Inflammatory macrophage (primary cell): ENCODE data around the gene TP53BP1.
A peak's percentile ranks its signal among the peaks of the same experiment; 100 is the strongest.
"Not testable (repeated sequence)": the region's sequence is repeated elsewhere in the genome, so short reads cannot be mapped to it uniquely, and the experiment has no call there.

Experiments used
- DNase-seq, 2 donors: peaks; one replicate each; pipeline ENCODE4 v3.0.0-alpha.2; 2020 to 2022
- total RNA-seq, 18 experiments: gene quantifications; one replicate each; lab custom pipeline; 2026; ENCODE audit warnings: mixed read lengths in 6 of 18, inconsistent platforms in 2 of 18; lab: John Stamatoyannopoulos, UW

Gene TP53BP1, protein sequence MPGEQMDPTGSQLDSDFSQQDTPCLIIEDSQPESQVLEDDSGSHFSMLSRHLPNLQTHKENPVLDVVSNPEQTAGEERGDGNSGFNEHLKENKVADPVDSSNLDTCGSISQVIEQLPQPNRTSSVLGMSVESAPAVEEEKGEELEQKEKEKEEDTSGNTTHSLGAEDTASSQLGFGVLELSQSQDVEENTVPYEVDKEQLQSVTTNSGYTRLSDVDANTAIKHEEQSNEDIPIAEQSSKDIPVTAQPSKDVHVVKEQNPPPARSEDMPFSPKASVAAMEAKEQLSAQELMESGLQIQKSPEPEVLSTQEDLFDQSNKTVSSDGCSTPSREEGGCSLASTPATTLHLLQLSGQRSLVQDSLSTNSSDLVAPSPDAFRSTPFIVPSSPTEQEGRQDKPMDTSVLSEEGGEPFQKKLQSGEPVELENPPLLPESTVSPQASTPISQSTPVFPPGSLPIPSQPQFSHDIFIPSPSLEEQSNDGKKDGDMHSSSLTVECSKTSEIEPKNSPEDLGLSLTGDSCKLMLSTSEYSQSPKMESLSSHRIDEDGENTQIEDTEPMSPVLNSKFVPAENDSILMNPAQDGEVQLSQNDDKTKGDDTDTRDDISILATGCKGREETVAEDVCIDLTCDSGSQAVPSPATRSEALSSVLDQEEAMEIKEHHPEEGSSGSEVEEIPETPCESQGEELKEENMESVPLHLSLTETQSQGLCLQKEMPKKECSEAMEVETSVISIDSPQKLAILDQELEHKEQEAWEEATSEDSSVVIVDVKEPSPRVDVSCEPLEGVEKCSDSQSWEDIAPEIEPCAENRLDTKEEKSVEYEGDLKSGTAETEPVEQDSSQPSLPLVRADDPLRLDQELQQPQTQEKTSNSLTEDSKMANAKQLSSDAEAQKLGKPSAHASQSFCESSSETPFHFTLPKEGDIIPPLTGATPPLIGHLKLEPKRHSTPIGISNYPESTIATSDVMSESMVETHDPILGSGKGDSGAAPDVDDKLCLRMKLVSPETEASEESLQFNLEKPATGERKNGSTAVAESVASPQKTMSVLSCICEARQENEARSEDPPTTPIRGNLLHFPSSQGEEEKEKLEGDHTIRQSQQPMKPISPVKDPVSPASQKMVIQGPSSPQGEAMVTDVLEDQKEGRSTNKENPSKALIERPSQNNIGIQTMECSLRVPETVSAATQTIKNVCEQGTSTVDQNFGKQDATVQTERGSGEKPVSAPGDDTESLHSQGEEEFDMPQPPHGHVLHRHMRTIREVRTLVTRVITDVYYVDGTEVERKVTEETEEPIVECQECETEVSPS (N-terminal part only)
- total RNA-seq: 12.6 to 51.8 (median 43.3) reads per million in 18 experiments

DNA sequence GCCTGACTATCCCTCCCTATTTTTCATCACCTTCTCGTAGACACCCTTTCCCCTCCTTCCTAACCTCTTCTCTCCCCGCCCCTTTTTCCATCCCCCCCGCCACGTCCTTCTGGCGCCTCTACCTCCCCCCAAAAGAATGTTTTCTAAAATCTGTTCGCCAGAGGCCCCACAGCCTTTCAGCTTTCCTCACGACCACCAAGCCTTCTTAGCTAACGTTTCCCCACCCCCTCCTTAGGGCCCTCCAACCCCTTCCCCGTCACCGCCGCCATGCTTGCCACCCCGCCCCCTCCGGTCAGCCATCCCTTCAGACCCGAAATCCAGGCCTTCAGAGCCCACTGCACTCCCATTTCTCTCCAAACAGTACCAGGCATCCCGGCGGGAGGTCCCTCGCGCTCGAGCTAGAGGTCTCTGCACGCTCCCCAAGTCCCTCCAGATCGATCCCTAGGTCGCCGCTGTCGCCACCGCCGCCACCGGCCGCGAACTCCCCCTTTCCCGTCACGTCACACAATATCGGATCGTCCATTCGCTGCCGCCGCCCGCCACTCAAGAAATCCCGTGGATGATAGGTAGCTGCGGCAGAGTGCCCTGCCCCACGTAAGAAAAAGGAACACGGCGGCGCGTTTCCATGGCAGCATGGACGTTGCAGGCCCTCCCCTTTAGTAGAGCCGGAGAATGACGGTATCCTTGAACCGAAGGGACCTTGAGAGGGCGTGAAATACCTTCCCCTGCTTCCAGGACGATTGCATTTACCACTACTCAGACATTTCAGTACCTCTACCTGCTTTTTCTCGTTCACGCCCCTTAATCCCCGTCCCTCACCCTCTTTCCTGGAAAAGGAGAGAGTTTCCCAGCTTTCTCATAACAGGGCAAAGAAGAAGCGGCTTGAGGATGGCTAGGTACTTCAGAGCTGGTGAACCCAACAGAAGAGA lies at the start of gene TP53BP1:
TP53BP1 (minus strand) TSS at position 484 of the 929 bp plus-strand sequence; CDS start at position 371, 113 bp downstream.
- peak; percentile 95 to 96 for DNase-seq

DNA sequence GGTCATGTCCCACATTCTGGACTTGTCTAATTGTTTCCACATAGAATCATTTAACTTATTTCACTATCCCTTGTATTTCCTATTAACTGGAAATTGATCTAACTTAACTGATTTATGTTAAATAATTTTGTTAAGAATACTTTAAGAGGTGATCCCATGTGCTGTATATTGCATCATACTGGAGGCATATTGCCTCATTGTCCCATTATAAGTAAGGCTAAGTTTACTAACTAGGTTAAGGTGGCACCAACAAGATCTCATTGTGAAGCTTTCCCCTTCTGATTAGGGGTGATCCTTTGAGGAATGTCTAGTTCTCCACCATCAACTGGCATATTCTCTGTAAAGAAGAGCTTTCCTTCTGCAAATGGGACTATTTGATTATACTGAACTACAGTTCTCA lies 48.8 kb upstream of the TP53BP1 start:
- DNase-seq: no peak

DNA sequence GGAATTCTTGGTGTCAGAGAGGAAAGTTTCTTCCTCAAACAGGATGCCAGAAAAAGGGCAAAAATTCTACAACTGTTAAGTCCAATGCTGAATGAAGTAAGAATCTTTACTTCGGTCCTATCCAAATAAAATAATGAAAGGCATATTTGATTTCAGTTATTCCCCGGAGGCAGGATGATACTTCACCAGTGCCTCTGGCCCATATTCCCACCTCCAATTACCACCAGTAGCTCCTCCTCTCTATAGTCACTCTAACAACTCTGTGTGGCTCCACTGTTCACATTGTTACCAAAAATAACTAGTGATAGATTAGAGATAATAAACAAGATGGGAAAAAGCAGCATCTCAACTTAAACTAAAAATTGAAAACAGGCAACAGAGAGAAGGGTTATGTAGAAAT lies 45.1 kb upstream of the TP53BP1 start:
- DNase-seq: no peak

DNA sequence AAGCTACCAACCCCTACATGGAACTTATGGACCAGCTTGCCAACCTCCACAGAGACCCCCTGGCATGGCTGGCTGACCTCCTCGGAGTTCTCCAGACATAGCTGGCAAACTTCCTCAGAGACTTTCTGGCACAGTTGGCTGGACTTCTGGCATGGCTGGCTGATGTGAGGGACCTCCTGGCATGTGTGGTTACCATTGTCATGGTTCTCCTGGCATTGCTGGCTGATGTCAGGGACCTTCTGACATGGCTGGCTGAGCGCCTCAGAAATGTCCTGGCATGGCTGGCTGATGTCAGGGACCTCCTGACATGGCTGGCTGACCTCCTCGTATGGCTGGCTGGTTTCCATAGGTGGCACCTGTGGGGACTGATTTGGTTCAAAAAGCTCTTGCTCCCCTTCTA lies 41.9 kb upstream of the TP53BP1 start:
- no peak for DNase-seq

DNA sequence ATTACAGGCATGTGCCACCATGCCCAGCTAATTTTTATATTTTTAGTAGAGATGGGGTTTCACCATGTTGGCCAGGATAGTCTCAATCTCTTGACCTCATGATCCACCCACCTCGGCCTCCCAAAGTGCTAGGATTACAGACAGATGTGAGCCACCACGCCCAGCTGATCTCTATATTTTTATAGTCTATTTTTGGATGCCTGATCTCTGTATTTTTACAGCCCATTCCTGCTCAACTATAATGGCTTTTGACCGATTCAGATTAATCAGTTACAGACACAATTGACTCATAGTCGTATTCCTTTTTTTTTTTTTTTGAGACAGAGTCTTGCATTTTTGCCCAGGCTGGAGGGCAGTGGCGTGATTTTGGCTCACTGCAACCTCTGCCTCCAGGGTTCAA lies 39.9 kb upstream of the TP53BP1 start:
- not testable (repeated sequence) for DNase-seq

DNA sequence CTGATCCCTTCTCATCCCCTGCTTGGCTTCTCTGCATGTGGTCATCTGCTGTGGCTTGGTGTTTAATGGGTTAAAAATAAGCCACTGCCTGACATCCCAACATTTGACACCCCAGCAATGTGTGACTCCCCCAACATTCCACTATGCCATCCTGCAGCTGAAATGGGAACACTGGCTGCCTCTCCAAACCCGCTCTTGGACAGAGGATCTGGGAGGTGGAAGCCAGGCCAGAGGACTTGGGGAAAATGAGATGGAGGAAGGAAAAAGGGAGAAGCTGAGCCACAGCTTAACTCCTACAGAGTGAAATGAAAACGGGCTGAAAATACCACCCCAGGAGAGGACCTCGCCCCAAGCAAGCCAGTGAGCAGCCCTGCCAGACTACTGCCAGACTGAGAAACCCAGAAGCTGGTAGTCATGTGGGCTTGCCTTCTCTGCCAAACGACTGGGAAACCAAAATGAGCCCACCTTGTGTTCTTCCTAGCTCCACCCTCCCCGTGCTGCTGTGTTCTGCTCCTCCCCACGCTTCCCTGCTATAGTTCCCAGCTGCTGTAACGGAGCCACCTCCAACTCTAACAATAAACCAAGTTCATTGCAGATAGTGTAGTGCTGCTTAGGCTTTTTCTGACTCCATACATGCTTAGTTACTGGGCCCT lies 38.2 kb upstream of the TP53BP1 start:
- DNase-seq: no peak

DNA sequence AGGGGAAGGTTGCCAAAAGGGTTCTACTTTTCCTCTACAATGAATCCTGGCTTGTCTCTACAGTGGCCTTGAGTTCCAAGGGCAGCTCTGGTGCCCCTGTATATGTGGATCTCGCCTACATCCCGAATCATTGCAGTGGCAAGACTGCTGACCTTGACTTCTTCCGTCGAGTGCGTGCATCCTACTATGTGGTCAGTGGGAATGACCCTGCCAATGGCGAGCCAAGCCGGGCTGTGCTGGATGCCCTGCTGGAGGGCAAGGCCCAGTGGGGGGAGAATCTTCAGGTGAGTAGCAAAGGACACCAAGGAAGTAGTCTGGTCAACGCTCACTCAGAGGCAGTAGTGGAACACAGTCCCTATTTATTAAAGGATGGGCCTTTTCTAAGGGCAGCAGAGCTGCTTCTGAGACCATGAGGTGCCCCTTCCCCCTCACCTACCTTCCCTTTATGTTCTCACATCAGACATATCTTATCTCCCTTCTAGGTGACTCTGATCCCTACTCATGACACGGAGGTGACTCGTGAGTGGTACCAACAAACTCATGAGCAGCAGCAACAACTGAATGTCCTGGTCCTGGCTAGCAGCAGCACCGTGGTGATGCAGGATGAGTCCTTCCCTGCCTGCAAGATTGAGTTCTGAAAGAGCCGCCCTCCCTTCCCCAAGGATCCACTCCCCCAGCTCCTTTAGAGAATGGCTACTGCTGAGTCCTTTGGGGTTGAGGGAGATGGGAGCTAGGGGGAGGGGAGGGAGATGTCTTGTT lies 36.8 kb upstream of the TP53BP1 start:
- no peak for DNase-seq

DNA sequence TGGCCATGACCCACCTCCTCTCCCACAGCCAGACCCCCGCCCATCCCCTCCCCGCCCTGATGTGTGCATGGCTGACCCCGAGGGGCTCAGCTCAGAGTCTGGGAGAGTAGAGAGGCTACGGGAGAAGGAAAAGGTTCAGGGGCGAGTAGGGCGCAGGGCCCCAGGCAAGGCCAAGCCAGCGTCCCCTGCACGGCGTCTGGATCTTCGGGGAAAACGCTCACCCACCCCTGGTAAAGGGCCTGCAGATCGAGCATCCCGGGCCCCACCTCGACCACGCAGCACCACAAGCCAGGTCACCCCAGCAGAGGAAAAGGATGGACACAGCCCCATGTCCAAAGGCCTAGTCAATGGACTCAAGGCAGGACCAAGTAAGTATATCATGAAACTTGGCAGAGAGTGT lies 36.2 kb upstream of the TP53BP1 start:
- DNase-seq: no peak

DNA sequence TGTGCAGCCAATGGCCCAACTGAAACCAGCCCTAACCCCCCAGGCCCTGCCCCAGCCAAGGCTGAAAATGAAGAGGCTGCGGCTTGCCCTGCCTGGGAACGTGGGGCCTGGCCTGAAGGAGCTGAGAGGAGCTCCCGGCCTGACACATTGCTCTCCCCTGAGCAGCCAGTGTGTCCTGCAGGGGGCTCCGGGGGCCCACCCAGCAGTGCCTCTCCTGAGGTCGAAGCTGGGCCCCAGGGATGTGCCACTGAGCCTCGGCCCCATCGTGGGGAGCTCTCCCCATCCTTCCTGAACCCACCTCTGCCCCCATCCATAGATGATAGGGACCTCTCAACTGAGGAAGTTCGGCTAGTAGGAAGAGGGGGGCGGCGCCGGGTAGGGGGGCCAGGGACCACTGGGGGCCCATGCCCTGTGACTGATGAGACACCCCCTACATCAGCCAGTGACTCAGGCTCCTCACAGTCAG lies 35.6 kb upstream of the TP53BP1 start:
- no peak for DNase-seq

DNA sequence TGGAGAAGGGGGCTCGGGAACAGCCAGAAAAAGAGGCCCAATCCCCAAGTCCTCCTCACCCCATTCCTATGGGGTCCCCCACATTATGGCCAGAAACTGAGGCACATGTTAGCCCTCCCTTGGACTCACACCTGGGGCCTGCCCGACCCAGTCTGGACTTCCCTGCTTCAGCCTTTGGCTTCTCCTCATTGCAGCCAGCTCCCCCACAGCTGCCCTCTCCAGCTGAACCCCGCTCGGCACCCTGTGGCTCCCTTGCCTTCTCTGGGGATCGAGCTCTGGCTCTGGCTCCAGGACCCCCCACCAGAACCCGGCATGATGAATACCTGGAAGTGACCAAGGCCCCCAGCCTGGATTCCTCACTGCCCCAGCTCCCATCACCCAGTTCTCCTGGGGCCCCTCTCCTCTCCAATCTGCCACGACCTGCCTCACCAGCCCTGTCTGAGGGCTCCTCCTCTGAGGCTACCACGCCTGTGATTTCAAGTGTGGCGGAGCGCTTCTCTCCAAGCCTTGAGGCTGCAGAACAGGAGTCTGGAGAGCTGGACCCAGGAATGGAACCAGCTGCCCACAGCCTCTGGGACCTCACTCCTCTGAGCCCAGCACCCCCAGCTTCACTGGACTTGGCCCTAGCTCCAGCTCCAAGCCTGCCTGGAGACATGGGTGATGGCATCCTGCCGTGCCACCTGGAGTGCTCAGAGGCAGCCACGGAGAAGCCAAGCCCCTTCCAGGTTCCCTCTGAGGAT lies 35.0 kb upstream of the TP53BP1 start:
- DNase-seq: no peak

DNA sequence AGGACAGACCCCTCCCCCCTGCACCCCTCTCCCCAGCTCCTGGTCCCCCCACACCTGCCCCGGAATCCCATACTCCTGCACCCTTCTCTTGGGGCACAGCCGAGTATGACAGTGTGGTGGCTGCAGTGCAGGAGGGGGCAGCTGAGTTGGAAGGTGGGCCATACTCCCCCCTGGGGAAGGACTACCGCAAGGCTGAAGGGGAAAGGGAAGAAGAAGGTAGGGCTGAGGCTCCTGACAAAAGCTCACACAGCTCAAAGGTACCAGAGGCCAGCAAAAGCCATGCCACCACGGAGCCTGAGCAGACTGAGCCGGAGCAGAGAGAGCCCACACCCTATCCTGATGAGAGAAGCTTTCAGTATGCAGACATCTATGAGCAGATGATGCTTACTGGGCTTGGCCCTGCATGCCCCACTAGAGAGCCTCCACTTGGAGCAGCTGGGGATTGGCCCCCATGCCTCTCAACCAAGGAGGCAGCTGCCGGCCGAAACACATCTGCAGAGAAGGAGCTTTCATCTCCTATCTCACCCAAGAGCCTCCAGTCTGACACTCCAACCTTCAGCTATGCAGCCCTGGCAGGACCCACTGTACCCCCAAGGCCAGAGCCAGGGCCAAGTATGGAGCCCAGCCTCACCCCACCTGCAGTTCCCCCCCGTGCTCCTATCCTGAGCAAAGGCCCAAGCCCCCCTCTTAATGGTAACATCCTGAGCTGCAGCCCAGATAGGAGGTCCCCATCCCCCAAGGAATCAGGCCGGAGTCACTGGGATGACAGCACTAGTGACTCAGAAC lies 34.3 kb upstream of the TP53BP1 start:
- no peak for DNase-seq

DNA sequence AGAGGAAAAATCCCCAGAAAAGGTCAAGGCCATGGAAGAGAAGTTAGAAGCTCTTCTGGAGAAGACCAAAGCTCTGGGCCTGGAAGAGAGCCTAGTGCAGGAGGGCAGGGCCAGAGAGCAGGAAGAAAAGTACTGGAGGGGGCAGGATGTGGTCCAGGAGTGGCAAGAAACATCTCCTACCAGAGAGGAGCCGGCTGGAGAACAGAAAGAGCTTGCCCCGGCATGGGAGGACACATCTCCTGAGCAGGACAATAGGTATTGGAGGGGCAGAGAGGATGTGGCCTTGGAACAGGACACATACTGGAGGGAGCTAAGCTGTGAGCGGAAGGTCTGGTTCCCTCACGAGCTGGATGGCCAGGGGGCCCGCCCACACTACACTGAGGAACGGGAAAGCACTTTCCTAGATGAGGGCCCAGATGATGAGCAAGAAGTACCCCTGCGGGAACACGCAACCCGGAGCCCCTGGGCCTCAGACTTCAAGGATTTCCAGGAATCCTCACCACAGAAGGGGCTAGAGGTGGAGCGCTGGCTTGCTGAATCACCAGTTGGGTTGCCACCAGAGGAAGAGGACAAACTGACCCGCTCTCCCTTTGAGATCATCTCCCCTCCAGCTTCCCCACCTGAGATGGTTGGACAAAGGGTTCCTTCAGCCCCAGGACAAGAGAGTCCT lies 33.4 kb upstream of the TP53BP1 start:
- no peak for DNase-seq

DNA sequence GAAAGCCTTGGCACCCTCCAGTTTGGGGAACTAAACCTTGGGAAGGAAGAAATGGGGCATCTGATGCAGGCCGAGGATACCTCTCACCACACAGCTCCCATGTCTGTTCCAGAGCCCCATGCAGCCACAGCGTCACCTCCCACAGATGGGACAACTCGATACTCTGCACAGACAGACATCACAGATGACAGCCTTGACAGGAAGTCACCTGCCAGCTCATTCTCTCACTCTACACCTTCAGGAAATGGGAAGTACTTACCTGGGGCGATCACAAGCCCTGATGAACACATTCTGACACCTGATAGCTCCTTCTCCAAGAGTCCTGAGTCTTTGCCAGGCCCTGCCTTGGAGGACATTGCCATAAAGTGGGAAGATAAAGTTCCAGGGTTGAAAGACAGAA lies 32.2 kb upstream of the TP53BP1 start:
- DNase-seq: no peak

DNA sequence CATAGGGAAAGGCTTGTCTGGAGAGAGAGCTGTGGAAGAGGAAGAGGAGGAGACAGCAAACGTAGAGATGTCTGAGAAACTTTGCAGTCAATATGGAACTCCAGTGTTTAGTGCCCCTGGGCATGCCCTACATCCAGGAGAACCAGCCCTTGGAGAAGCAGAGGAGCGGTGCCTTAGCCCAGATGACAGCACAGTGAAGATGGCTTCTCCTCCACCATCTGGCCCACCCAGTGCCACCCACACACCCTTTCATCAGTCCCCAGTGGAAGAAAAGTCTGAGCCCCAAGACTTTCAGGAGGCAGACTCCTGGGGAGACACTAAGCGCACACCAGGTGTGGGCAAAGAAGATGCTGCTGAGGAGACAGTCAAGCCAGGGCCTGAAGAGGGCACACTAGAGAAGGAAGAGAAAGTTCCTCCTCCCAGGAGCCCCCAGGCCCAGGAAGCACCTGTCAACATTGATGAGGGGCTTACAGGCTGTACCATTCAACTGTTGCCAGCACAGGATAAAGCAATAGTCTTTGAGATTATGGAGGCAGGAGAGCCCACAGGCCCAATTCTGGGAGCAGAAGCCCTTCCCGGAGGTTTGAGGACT lies 31.4 kb upstream of the TP53BP1 start:
- no peak for DNase-seq

DNA sequence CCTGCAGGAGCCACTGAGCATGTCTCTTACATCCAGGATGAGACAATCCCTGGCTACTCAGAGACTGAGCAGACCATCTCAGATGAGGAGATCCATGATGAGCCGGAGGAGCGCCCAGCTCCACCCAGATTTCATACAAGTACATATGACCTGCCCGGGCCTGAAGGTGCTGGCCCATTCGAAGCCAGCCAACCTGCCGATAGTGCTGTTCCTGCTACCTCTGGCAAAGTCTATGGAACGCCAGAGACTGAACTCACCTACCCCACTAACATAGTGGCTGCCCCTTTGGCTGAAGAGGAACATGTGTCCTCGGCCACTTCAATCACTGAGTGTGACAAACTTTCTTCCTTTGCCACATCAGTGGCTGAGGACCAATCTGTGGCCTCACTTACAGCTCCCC lies 30.7 kb upstream of the TP53BP1 start:
- DNase-seq: no peak

DNA sequence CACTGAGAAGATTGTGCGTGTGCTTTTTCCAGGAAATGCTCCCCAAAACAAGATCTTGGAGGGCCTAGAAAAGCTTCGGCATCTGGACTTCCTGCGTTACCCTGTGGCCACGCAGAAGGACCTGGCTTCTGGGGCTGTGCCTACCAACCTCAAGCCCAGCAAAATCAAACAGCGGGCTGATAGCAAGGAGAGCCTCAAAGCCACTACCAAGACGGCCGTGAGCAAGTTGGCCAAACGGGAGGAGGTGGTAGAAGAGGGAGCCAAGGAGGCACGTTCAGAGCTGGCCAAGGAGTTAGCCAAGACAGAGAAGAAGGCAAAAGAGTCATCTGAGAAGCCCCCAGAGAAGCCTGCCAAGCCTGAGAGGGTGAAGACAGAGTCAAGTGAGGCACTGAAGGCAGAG lies 29.3 kb upstream of the TP53BP1 start:
- DNase-seq: no peak

DNA sequence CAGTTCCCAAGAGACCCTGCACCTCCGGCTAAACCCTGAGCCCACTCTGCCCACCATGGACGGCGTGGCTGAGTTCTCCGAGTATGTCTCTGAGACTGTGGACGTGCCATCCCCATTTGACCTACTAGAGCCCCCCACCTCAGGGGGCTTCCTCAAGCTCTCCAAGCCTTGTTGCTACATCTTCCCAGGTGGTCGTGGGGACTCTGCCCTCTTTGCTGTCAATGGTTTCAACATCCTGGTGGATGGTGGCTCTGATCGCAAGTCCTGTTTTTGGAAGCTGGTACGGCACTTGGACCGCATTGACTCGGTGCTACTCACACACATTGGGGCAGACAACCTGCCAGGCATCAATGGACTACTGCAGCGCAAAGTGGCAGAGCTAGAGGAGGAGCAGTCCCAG lies 28.5 kb upstream of the TP53BP1 start:
- DNase-seq: no peak

DNA sequence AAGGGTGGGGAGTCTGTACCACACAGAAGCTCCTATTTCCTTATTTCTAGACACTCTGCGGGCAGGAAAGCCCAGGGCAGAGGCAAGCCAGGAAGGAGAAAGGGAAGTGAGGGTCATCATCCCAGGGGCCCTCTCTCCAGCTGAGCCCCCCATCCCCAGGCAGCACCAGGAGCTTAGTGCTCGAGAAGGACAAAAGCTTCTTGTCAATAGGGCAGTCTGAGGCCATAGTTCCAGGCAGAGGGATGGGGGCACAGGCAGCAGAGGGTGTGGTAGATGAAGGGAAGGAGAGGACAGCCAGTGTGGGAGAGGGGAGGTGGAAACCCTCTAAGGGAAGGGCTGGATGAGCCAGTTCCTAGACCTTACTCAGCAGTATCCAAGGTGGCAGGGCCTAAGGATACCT lies 27.2 kb upstream of the TP53BP1 start:
- DNase-seq: no peak
